ENCODE measurements around the gene CIRBP. TPM values are rescaled to one million over a fixed set of nuclear protein-coding genes. Genes with fewer than 3 reads are reported as not detected.
A peak's percentile ranks its signal among the peaks of the same experiment; 100 is the strongest.
"Not testable (repeated sequence)": the region's sequence is repeated elsewhere in the genome, so short reads cannot be mapped to it uniquely, and the experiment has no call there.

The CIRBP gene
- total RNA-seq, 1 experiment from 2014 or later: 318 TPM

DNA sequence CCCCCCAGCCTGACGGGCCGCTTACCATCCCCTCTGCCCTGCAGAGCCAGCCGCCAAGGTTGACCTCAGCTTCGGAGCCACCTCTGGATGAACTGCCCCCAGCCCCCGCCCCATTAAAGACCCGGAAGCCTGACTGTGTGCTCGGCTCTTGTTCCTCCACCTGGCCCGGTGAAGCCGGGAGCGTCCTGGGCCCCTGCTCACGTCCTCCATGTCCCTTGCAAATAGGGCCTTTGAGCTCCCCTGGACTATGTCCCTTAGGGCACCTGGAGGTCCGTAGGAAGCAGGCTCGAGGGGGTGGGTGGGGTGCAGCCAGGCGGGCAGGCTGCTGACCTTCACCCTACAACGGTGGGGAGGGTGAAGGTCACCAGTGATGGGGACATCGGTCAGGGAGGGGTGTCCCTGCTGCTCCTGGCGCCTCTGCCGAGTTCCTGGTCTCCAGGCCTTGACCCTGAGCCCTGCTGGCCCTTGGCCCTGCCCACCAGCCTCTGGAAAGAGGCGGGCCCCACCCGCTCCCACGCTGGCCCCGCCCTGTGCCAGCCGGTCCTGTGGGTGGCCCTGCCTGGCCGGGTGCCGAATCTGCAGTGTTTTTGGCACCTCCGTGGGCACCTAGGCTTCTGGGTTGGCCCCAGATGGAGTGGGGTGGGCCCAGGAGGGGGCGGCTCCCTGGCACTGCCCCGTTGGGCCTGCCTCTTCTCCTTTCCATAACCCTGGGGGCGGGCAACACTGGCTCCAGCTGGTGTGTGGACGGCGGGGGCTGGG lies 24.3 kb upstream of the CIRBP start:
- H3K27ac ChIP-seq: no peak overlapping the region
- peaks cover 34% of the 10 kb centered on the region for H3K36me3 ChIP-seq
- no peaks in the 10 kb centered on the region for H3K27me3 ChIP-seq (replicated peaks)
- DNase-seq (ENCODE audit: low read depth in 1 of 2, low spot score in 2 of 2): no peak
- H3K4me1 ChIP-seq (replicated peaks): peaks cover 64% of the 10 kb centered on the region
- no peaks in the 10 kb centered on the region; the same call in 1 of the 2 replicates for H3K9me3 ChIP-seq (replicated peaks)
- H3K4me3 ChIP-seq: no peak overlapping the region

DNA sequence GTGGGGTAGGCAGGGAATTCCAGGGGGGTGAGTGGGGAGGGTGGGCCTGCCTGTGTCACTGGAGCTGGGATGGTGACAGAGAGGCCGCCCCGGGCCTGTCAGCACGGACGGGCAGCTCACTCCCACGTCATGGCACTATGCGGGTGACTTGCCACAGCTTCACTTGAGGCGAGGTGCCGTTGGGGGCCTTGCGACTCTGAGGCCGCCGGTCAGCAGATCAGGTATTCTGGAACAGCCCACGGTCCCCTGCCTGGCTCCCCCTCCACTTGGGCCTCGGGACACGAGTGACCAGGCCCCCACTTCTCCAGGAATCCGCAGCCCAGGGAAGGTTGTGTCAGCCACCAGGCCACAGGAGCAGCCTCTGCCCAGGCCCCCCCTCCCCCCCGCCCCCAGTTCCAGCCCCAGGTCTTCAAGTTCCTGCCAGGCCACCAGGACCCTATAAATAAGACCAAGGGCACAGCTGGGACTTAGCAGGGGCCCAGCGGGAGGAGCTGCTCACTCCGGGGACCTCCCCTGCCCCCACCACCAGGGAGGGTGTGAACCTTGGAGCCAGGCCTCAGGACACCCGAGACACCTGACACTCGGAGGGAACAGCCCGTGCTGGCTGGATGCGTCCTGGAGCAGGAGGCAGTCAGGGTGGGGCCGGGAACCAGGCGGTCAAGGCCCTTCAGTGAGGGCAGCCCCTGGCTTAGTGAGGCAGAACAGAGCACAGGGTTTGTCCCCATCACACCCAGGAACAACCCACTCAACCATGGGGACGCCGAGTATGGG lies 23.5 kb upstream of the CIRBP start:
- no peak for DNase-seq (ENCODE audit: low read depth in 1 of 2, low spot score in 2 of 2)
- Histone ChIP-seq H3K4me3 (no peak overlapping the region), H3K36me3 (peaks cover 43% of the 10 kb centered on the region), H3K9me3 (replicated peaks) (no peaks in the 10 kb centered on the region; the same call in 1 of the 2 replicates), H3K27ac (no peak overlapping the region), H3K4me1 (replicated peaks) (peaks cover 56% of the 10 kb centered on the region), H3K27me3 (replicated peaks) (no peaks in the 10 kb centered on the region)

DNA sequence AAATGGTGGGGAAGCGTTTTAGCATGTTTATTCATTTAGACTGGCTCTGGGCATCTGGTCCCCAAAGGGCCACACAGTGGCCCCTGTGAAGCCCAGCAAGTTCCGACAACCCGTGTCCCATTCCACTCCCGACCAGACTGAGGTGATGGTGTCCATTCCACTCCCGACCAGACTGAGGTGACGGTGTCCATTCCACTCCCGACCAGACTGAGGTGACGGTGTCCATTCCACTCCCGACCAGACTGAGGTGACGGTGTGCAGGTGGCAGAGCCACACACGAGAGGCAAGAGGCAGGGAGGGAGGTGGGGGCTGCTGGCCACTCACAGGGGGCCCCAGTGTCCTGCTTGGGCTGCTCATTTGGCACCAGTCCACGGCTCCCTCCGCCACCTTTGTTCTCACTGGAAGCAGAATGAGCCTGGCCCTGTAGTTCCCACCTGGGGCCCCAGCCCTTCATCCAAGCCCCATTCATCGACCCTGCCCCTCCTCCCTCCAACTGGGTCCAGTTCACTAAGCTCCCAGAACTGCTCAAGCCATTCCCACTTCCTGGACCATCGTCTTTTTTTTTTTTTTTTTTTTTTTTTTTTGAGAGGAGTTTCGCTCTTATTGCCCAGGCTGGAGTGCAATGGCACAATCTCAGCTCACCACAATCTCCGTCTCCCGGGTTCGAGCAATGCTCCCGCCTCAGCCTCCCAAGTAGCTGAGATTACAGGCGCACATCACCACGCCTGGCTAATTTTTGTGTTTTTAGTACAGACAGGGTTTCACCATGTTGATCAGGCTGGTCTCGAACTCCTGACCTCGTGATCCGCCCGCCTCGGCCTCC lies 22.7 kb upstream of the CIRBP start:
- H3K27ac ChIP-seq: not testable (repeated sequence)

DNA sequence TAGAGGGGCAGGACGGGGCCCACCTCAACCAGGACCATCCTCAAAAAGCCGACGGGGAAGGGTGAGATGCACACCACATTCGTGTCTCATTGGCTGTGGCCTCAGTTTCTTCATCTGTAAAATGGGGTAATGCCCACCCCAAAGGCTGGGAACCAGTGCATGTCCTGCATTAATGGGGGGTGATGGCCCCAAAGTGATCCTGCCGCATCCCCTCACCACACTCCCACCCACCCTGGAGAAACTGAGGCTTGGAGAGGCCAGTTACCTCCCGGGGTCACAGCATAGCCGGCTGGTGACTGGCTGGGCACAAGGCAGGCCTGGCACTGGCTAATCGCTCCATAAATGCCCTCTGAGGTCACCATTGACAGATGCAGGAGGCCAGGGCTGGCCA lies 21.4 kb upstream of the CIRBP start:
- Histone ChIP-seq H3K27me3 (replicated peaks) (no peaks in the 10 kb centered on the region), H3K36me3 (peaks cover 51% of the 10 kb centered on the region), H3K4me1 (replicated peaks) (peaks cover 47% of the 10 kb centered on the region), H3K9me3 (replicated peaks) (no peaks in the 10 kb centered on the region; the same call in 1 of the 2 replicates), H3K27ac (peak overlapping the region; percentile 98), H3K4me3 (peak overlapping the region; percentile 89)
- DNase-seq (ENCODE audit: low read depth in 1 of 2, low spot score in 2 of 2): no peak

More for the DNA sequence above, 22.7 kb upstream of the CIRBP start:
- Histone ChIP-seq H3K36me3 (peaks cover 50% of the 10 kb centered on the region), H3K4me1 (replicated peaks) (peaks cover 50% of the 10 kb centered on the region)
- not testable (repeated sequence) for H3K27me3 ChIP-seq (replicated peaks); DNase-seq (ENCODE audit: low read depth in 1 of 2, low spot score in 2 of 2); H3K4me3 ChIP-seq; H3K9me3 ChIP-seq (replicated peaks)

DNA sequence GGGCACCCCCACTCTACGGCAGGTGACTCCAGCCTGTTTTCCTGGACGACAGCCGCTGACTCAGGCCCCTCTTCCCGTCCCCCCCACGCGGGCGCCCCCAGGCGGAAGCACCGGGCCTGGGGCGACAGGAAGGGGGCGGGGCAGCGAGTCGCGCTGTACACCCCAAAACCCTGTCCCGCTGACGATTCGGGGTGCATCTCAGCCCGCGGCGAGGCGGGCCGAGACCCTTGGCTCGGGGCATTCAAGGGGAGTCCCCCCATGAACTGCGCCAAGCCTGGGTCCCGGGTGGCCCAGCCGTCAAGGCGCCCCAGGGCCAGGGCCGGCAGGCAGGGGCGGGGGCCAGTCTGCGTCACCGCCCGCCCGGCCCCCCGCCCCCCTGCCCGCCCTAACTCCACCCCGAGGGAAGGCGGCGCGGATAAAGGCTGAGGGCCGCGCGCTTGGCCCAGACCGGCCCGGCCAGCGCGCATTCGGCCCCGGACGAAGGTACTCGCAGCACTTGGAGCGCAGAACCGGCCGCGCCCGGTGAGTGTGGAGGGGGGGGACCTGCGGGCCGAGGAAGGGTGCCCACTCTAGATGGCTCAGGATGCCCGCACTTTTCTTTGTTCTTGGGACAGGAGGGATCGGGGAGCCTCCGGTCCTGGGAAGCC lies 20.9 kb upstream of the CIRBP start, which contains the start of gene MIDN:
Gene MIDN (plus strand): TSS at position 445 of the 647 bp plus-strand sequence. CDS start 1,714 bp downstream, outside the sequence.
- H3K36me3 ChIP-seq: peaks cover 48% of the 10 kb centered on the region
- H3K4me3 ChIP-seq: peak within 1 kb of the TSS; percentile 89
- H3K4me1 ChIP-seq (replicated peaks): peaks cover 51% of the 10 kb centered on the region
- no peaks in the 10 kb centered on the region; the same call in 1 of the 2 replicates for H3K9me3 ChIP-seq (replicated peaks)
- no peaks in the 10 kb centered on the region for H3K27me3 ChIP-seq (replicated peaks)
- peak within 1 kb of the TSS; percentile 98 for H3K27ac ChIP-seq
- peak; percentile 87 to 96 for DNase-seq (ENCODE audit: low read depth in 1 of 2, low spot score in 2 of 2)

DNA sequence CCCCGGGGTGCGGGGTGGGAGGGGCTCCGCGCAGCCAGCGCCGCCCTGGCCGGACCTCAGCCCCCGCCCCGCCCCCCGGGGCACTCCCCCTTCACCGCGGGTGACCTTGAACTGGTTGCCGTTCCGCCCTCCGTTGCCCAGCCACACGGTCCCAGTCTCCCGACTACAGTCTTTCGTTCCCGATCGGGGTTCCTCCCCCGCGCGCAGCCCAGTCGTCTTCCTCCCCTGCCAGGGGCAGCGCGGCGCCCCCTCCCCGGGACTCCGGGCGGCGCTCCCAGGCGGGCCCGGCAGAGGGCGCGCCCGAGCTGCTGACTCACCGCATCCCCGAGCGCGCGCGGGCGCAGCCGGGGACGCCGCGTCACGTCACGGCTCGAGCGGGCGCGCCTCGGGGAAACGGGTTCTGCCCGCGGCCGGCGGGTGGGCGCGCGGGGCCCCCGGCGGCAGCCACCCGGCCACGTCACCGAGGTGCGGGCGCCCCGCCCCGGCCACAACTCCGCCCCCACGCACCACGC lies 20.3 kb upstream of the CIRBP start:
- DNase-seq (ENCODE audit: low read depth in 1 of 2, low spot score in 2 of 2): peak in 1 of 2 experiments; percentile 87
- H3K27me3 ChIP-seq (replicated peaks): no peaks in the 10 kb centered on the region
- peak overlapping the region; percentile 98 for H3K27ac ChIP-seq
- H3K4me1 ChIP-seq (replicated peaks): peaks cover 54% of the 10 kb centered on the region
- no peaks in the 10 kb centered on the region; the same call in 1 of the 2 replicates for H3K9me3 ChIP-seq (replicated peaks)
- H3K4me3 ChIP-seq: peak overlapping the region; percentile 89
- H3K36me3 ChIP-seq: peaks cover 49% of the 10 kb centered on the region

DNA sequence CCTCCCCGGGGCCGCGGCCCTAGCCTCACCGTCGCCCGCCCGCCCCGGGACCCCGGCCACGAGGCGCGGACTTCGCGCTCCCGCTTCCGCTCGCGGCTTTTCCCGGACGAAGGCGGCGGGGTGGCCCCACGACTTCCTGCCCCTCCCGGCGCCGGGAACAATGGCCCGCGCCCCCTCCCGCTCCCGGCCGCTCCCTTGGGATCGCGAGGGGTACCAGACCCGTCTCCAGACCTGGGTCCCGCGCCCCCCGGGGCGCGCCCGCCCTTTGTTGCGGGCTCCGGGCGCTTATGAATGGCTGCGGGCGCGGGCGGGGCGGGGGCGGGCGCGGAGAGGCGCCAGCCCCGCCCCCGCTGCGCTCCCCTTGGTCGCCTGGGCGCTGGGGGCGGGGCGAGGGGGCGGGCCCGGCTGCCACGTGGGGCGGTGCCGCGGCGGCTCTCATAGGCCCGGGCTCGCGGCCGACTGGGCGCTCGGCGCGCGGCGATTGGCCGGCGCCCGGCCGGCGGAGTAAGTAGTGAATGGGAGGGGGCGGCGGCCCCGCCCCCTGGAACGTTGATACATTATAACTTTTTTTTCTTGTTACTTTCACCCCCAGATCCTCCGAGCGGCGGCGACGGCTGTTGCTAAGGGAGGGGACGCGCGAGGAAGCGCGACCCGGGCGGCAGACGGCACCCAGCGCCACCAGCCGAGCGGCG lies 19.7 kb upstream of the CIRBP start:
- Histone ChIP-seq H3K36me3 (peaks cover 49% of the 10 kb centered on the region), H3K4me3 (peak overlapping the region; percentile 89), H3K27ac (peak overlapping the region; percentile 98), H3K27me3 (replicated peaks) (no peaks in the 10 kb centered on the region), H3K9me3 (replicated peaks) (no peaks in the 10 kb centered on the region; the same call in 1 of the 2 replicates), H3K4me1 (replicated peaks) (peaks cover 54% of the 10 kb centered on the region)
- DNase-seq (ENCODE audit: low read depth in 1 of 2, low spot score in 2 of 2): peak; percentile 95 to 96

DNA sequence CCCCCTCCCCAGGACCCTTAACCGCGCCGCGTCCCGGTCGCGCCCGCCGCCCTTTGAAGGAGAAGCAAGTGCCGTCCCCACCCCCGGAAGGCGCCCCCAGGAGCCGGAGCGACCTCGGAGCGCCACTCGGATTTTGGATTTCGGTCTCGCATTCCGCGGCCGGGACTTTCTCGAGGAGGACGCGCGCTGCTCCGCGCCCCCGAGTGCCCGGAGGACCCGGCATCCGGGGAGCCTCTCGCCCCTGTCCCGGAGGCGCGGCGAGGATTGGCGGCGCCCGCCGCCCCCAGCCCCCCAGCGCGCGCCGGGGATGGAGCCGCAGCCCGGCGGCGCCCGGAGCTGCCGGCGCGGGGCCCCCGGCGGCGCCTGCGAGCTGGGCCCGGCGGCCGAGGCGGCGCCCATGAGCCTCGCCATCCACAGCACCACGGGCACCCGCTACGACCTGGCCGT lies 19.1 kb upstream of the CIRBP start:
- DNase-seq (ENCODE audit: low read depth in 1 of 2, low spot score in 2 of 2): no peak
- Histone ChIP-seq H3K27ac (peak overlapping the region; percentile 94), H3K4me3 (peak overlapping the region; percentile 89), H3K27me3 (replicated peaks) (no peaks in the 10 kb centered on the region), H3K4me1 (replicated peaks) (peaks cover 54% of the 10 kb centered on the region), H3K36me3 (peaks cover 49% of the 10 kb centered on the region), H3K9me3 (replicated peaks) (no peaks in the 10 kb centered on the region; the same call in 1 of the 2 replicates)

DNA sequence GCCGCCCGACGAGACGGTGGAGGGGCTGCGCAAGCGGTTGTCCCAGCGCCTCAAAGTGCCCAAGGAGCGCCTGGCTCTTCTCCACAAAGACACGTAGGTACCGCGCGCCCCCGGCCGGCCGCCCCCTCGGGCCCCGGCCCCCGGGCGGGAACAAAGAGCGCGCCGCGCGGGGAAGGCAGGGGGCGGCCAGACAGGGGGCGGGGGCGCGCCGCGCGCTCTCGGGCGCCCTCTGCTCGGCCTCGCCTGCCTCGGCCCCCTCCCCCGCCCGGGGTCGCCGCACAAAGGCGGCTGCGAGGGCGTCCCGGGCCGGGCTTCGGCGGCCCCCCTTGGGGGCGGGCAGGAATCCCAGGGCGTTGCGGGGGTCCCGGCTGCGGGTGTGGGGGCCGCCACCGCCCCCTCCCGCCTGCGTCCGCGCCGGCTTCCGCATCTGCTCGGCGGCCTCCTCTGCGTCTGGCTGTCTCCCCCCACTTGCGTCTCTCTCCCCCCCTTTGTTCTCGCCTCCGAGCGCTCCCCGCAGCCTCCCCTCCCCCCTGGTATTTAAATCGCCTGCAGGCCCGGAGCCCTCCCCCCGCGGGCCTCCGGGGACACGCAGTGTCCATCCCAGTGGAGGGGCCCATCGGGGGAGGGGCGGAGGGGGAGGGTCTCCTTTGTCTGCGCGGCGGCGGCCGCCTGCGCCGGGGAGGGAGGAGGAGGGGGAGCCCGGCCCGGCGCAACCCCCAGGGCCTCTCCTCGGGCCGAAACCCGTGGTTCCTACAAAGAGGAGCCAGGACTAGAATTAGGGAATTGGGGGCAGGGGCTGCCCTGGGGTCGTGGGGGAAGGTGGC lies 18.5 kb upstream of the CIRBP start:
- Histone ChIP-seq H3K4me3 (peak overlapping the region; percentile 89), H3K36me3 (peaks cover 55% of the 10 kb centered on the region), H3K27me3 (replicated peaks) (no peaks in the 10 kb centered on the region), H3K27ac (peak overlapping the region; percentile 94), H3K9me3 (replicated peaks) (no peaks in the 10 kb centered on the region; the same call in 1 of the 2 replicates), H3K4me1 (replicated peaks) (peaks cover 55% of the 10 kb centered on the region)
- DNase-seq (ENCODE audit: low read depth in 1 of 2, low spot score in 2 of 2): peak in 1 of 2 experiments; percentile 86

DNA sequence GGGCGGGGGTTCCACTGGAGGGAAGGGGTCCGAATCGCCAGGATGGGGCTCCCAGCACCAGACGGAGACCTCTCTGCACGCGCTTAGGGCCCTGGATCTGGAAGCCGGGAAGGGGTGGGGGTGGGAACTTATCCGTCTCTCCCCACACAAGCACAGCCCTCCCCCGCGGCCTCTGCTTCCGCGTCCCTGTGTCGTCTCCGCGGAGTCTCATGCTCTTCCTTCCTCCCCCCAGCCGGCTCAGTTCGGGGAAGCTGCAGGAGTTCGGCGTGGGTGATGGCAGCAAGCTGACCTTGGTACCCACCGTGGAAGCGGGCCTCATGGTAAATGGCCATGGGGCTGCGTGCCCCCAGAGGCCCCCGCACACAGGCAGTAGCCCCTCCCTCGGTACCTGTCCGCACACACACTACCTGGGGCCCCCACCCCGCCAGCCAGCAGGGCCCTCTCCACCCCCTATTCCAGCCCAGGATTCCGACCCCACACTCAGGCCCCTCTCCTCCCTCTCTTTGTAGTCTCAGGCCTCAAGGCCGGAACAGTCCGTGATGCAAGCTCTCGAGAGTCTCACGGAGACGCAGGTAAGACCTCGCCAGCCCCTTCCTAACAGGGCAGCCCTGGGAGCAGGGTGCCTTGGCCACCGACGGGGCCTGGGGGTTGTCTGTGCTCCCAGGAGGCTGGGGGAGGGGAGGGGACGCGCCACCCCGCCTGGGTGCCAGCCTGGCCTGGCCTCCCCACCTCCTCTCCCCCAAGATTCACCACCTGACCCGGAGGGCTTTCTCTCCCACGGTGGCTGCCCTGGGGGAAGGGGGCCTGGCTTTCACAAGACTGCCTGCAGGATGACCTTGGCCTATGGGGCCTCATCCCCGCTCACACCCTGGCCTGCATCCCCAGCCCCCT lies 17.6 kb upstream of the CIRBP start:
- DNase-seq (ENCODE audit: low read depth in 1 of 2, low spot score in 2 of 2): peak; percentile 55 to 75
- no peaks in the 10 kb centered on the region; the same call in 1 of the 2 replicates for H3K9me3 ChIP-seq (replicated peaks)
- H3K27ac ChIP-seq: peak overlapping the region; percentile 94
- H3K4me1 ChIP-seq (replicated peaks): peaks cover 60% of the 10 kb centered on the region
- H3K36me3 ChIP-seq: peaks cover 64% of the 10 kb centered on the region
- peak overlapping the region; percentile 89 for H3K4me3 ChIP-seq
- H3K27me3 ChIP-seq (replicated peaks): no peaks in the 10 kb centered on the region
